Measurements from ENCODE around the gene FTSJ1. TPM values are rescaled to one million over a fixed set of nuclear protein-coding genes. Genes with fewer than 3 reads are reported as not detected.

Gene FTSJ1, protein sequence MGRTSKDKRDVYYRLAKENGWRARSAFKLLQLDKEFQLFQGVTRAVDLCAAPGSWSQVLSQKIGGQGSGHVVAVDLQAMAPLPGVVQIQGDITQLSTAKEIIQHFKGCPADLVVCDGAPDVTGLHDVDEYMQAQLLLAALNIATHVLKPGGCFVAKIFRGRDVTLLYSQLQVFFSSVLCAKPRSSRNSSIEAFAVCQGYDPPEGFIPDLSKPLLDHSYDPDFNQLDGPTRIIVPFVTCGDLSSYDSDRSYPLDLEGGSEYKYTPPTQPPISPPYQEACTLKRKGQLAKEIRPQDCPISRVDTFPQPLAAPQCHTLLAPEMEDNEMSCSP
- 68.5 to 74.7 TPM (median 70.1 TPM) in 5 replicates for total RNA-seq (2022; extraction: Qiagen RNA extraction; ENCODE audit: low read depth)

DNA sequence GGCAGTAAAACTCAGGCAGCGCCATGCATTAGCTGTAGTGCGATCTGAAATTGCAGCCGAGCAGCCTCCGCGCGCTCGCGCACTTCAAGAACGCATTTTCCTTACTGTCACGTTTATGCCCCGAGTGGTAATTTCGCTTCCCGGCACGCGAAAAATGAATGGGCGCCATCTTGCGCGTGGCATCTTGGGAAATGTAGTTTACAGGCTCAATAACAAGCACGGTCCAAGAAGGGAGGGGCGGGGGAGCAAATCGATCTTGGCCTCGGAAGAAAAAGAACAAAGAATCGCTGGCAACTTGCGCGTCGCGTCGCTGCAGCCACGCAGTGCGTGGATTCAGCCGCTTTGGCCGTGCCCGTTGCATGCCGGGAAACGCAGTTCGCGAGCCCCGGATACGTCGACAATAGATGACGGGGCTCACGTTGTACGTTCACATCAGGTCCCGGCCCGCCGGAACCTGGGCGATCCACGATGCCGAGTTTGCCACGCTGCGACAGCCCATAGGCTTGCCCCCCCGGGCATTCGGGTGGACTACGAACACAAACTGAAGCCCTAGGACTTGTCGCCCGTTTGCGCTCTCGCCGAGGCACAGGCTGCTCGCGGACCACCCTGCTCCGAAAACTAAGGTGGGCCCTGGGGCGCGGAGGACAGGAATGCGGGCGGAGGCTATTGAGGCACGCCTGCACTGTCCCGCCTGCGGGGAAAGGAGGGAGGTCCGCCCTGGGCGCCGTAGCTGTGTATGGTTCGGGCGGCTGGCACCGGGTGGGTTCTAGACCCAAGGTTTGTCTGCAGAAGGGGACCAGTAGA is at the start of gene FTSJ1:
FTSJ1 (plus strand) TSS at position 426 of the 804 bp plus-strand sequence. CDS start 1,849 bp downstream, outside the sequence.

DNA sequence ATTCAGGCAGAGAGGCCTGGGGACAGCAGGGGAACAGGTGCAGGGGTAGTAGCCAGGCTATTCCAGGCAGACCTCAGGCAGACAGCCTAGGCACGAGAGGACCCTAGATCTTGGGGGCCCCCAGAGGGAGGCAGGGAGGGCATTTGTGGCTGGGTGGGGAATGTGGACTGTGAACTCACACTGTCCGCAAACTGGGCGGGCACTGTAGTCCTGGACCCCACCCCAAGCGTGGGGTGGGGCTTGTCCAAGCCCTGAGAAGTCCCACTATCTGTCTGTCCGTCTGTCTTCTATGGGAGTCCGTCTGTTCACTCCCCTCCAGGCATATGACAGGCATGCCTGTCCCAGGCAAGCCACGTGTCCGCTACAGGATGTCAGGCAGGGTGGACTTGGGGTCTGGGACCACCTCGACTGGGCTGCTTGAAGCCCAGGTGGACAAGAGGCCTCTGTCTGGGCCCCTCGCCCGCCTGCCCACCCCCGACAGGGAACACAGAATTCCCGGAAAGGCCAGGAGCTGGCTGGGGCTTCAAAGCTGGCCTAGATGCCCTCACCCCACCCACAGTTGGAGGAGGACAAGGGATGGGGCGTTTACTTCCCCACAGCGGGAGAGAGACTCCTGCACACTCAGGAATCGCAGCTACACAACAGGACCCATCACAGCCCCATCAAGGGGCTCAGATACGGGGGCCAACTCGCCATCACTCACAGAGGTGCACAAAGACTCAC is 5.7 kb upstream of the FTSJ1 start, which contains the start of gene SLC38A5:
SLC38A5 (minus strand) TSS at position 151 of the 723 bp plus-strand sequence. CDS start 2,336 bp downstream, outside the sequence.

DNA sequence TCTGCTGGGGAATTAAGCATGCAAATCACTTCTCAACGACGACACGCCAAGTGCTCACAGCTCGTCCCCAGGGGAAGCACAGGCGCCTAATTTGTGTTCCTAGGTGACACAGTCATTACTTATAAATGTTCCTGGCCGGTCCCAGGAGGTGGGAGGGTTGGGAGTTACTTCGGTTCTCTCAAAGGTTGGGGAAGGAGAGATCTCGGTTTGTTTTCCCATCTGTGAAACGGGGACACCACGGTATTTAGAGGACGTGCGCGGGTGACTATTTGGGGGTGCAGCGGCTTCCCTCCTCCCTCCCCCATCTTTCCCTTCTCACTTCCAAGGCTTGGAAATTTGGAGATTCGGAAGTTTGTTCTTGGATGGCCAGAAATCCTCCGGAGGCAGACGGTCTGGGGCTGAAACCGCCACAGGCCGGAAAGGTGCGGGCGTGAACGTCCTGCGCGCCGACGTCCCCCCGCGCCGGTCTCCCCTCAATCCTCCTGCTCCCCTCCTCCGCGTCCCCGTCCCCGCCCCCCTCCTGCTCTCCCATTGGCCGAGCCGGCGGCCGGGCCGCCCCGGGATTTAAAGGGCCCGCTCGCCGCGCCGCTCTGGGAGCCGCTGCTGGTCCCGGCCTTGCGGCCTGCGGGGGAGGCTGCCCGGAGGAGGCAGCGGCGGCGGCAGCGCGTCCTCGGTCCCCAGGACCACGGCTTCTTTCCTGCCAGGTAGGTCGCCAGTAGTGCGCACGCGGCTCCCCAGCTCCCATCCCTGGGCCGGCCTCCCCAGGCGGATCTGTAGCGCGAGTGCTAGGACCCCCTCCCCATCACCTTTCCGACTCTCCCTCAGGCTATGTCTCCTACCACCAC is 32.6 kb downstream of the FTSJ1 start, which contains the start of gene PORCN:
PORCN (plus strand) TSS at position 593 of the 845 bp plus-strand sequence. CDS start 829 bp downstream, outside the sequence.

DNA sequence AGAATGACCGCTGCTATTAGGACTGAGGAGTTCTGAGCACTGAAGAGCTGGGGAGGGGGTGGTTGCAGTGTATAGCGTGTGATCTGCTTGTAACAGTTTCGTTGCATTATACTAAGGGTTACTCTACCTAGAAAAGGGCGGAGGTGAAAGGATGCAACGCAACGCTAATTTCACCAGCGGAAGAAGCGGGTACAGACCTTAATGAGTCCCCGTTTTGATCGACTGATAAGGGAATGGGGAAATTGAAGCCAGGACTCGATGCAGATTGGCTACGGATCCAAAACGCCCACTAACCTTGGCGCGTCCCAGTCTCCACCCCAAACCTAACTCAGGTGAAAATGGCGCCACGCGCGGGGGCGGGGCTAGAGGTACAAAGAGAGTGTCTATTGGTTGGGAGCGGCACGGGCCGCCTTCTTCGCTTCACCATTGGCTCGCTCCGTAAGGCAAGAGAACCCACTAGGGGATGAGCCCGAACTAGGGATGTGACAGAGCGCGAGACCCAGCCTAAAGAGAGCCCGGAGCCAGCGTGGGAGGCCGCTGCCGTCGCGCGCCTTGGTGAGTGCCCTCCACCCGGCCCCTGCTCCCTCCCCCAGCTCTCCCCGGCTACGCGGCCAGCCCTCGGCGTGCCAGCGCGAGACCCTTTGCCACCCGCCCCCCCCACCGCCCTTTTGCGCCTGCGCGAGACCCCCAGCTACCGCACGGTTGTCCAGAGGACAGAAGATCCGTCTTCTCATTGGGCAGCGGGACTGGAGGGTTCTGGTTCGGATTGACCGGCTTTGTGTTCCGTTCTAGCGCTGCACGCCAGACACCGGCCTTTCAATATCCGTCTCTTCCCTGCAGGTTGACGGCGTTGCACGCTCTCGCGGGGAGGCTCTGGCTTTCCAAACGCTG is 45.6 kb downstream of the FTSJ1 start, which contains the start of gene EBP:
EBP (plus strand) TSS at position 456 of the 891 bp plus-strand sequence. CDS start 1,964 bp downstream, outside the sequence.

Other genes with a start within 250 kb of the FTSJ1 start
- 0.14 TPM in 1 of 5 replicates, not detected in the others for gene SSX1, start 220.8 kb upstream of the FTSJ1 start, total RNA-seq (2022; extraction: Qiagen RNA extraction; ENCODE audit: low read depth)
- not detected in 5 replicates for gene SSX3, start 119.5 kb upstream of the FTSJ1 start, total RNA-seq (2022; extraction: Qiagen RNA extraction; ENCODE audit: low read depth)
- not detected in 5 replicates for gene SSX4, start 92.7 kb upstream of the FTSJ1 start, total RNA-seq (2022; extraction: Qiagen RNA extraction; ENCODE audit: low read depth)
- not detected in 5 replicates for gene SSX4B, start 64.2 kb upstream of the FTSJ1 start, total RNA-seq (2022; extraction: Qiagen RNA extraction; ENCODE audit: low read depth)
- gene SLC38A5, start 5.9 kb upstream of the FTSJ1 start, total RNA-seq (2022; extraction: Qiagen RNA extraction; ENCODE audit: low read depth) = 0.07 to 0.46 TPM (median 0.09 TPM) in 3 of 5 replicates, not detected in the others
- gene PORCN, start 32.8 kb downstream of the FTSJ1 start, total RNA-seq (2022; extraction: Qiagen RNA extraction; ENCODE audit: low read depth) = 15.2 to 18.0 TPM (median 17.6 TPM) in 5 replicates
- 109 to 152 TPM (median 137 TPM) in 5 replicates for gene EBP, start 45.6 kb downstream of the FTSJ1 start, total RNA-seq (2022; extraction: Qiagen RNA extraction; ENCODE audit: low read depth)
- 8.1 to 12.5 TPM (median 11.7 TPM) in 5 replicates for gene TBC1D25, start 63.5 kb downstream of the FTSJ1 start, total RNA-seq (2022; extraction: Qiagen RNA extraction; ENCODE audit: low read depth)
- gene RBM3, start 98.3 kb downstream of the FTSJ1 start, total RNA-seq (2022; extraction: Qiagen RNA extraction; ENCODE audit: low read depth) = 303 to 494 TPM (median 317 TPM) in 5 replicates
- gene WDR13, start 121.3 kb downstream of the FTSJ1 start, total RNA-seq (2022; extraction: Qiagen RNA extraction; ENCODE audit: low read depth) = 48.4 to 73.1 TPM (median 64.9 TPM) in 5 replicates
- gene WAS, start 207.6 kb downstream of the FTSJ1 start, total RNA-seq (2022; extraction: Qiagen RNA extraction; ENCODE audit: low read depth) = 0.12 to 0.33 TPM (median 0.28 TPM) in 4 of 5 replicates, not detected in the other
- gene SUV39H1, start 220.5 kb downstream of the FTSJ1 start, total RNA-seq (2022; extraction: Qiagen RNA extraction; ENCODE audit: low read depth) = 21.5 to 23.4 TPM (median 21.8 TPM) in 5 replicates